ENCODE measurements around the gene EDIL3. TPM values are rescaled to one million over a fixed set of nuclear protein-coding genes. Genes with fewer than 3 reads are reported as not detected.

Gene EDIL3
- 10 to 100 TPM in 1 of 2 donors, 1 to 10 TPM in 1; 2.2 to 17.5 TPM for total RNA-seq
- polyA plus RNA-seq (2013, experiment 1 of 2), result 19.1 TPM
- 17.3 TPM for polyA plus RNA-seq (2013, experiment 2 of 2)
- long read RNA-seq, experiment 1, full-length matches to known transcripts, result 1 of 4 reads
- long read RNA-seq, experiment 1, partial matches to known transcripts, result 1 of 4 reads
- long read RNA-seq, experiment 1, other reads (novel, unspliced or antisense), result 2 of 4 reads
- long read RNA-seq, experiment 2, full-length matches to known transcripts, result 5 of 5 reads
- long read RNA-seq, experiment 2, partial matches to known transcripts, result 0 of 5 reads
- long read RNA-seq, experiment 2, other reads (novel, unspliced or antisense), result 0 of 5 reads
- long read RNA-seq, experiment 3, full-length matches to known transcripts, result 29 of 39 reads
- long read RNA-seq, experiment 3, partial matches to known transcripts, result 1 of 39 reads
- long read RNA-seq, experiment 3, other reads (novel, unspliced or antisense), result 9 of 39 reads
- long read RNA-seq, experiment 4, result 0 reads

GRCh38 chr5:84384604-84385575 lies at the start of gene EDIL3:
EDIL3 (minus strand) TSS chr5:84384880; CDS start chr5:84384374, 506 bp downstream.
- H3K27ac ChIP-seq (ENCODE audit: low read depth, low read length), result no peak within 1 kb of the TSS

GRCh38 chr5:84433461-84433860 lies 48.8 kb upstream of the EDIL3 start:
- H3K4me1 ChIP-seq (ENCODE audit: control insufficient read depth, insufficient read depth, low read length), result no peaks in the 10 kb centered on the region
- no peaks in the 10 kb centered on the region for H3K4me1 Mint-ChIP-seq
- H3K27ac Mint-ChIP-seq, result no peak overlapping the region
- no peak overlapping the region for H3K4me3 Mint-ChIP-seq
- no peaks in the 10 kb centered on the region for H3K36me3 Mint-ChIP-seq (ENCODE audit: low read depth)
- H3K36me3 ChIP-seq (ENCODE audit: control insufficient read depth, insufficient read depth, low read length), result no peaks in the 10 kb centered on the region
- DNase-seq, result no peak
- no peak for TF ChIP-seq CTCF (conservative IDR thresholded peaks at IDR 0.05)
- H3K9me3 Mint-ChIP-seq, result peaks cover 3% of the 10 kb centered on the region
- no peak overlapping the region for H3K27ac ChIP-seq (ENCODE audit: low read depth, low read length)
- H3K27me3 Mint-ChIP-seq (ENCODE audit: insufficient read depth), result no peaks in the 10 kb centered on the region
- no peak overlapping the region for H3K9ac ChIP-seq (ENCODE audit: extremely low read depth, low read length, poor library complexity, severe bottlenecking)
- H3K27me3 ChIP-seq (ENCODE audit: control insufficient read depth, insufficient read depth, low read length, poor library complexity, severe bottlenecking), result no peaks in the 10 kb centered on the region
- 100% methylated on average over 1 of the region's 1 CpG; no CpG with 5 or more reads in 1 of the 2 experiments for WGBS, 2 experiments (ENCODE audit: insufficient coverage in 1 of 2, insufficient read length in 1 of 2)
- H3K4me3 ChIP-seq (ENCODE audit: low read length), result no peak overlapping the region
- H3K9me3 ChIP-seq (ENCODE audit: control insufficient read depth, low read length), result peaks cover 4% of the 10 kb centered on the region

More at GRCh38 chr5:84384604-84385575, at the start of gene EDIL3:
- H3K27me3 Mint-ChIP-seq (ENCODE audit: insufficient read depth), result peaks cover 51% of the 10 kb centered on the region
- Histone ChIP-seq H3K27me3 (ENCODE audit: control insufficient read depth, insufficient read depth, low read length, poor library complexity, severe bottlenecking) (peaks cover 59% of the 10 kb centered on the region), H3K4me3 (ENCODE audit: low read length) (peak within 1 kb of the TSS; percentile 81), H3K4me1 (ENCODE audit: control insufficient read depth, insufficient read depth, low read length) (no peaks in the 10 kb centered on the region), H3K9me3 (ENCODE audit: control insufficient read depth, low read length) (no peaks in the 10 kb centered on the region), H3K9ac (ENCODE audit: extremely low read depth, low read length, poor library complexity, severe bottlenecking) (peak within 1 kb of the TSS; percentile 38), H3K36me3 (ENCODE audit: control insufficient read depth, insufficient read depth, low read length) (no peaks in the 10 kb centered on the region)
- WGBS, 2 experiments (ENCODE audit: insufficient coverage in 1 of 2, insufficient read length in 1 of 2), result 1 to 4% methylated on average over 8 to 54 of the region's 54 CpGs
- no peak for TF ChIP-seq CTCF (conservative IDR thresholded peaks at IDR 0.05)
- H3K4me1 Mint-ChIP-seq, result peaks cover 11% of the 10 kb centered on the region
- no peaks in the 10 kb centered on the region for H3K9me3 Mint-ChIP-seq
- H3K27ac Mint-ChIP-seq, result peak within 1 kb of the TSS; percentile 74
- H3K36me3 Mint-ChIP-seq (ENCODE audit: low read depth), result no peaks in the 10 kb centered on the region
- peak within 1 kb of the TSS; percentile 78 for H3K4me3 Mint-ChIP-seq
- peak; percentile 90 for DNase-seq

All from endodermal cell (in vitro differentiated cells).